K562 (cell line): ENCODE measurements around the gene ARHGEF4.

Source experiments
- BRF1 ChIP-seq: IDR thresholded peaks from 3 replicates; pipeline ENCODE4 v1.6.1; 2011; ENCODE audit warnings: borderline replicate concordance, mild to moderate bottlenecking; ENCODE audit not compliant: insufficient read length; ENCODE audit errors: extremely low read depth
- ZZZ3 ChIP-seq: fragments of 450-650 bp; IDR thresholded peaks from 2 replicates; pipeline ENCODE4 v1.6.1; 2016; ENCODE audit warnings: antibody characterized with exemption, mild to moderate bottlenecking, moderate library complexity

- no peak for TF ChIP-seq ZZZ3
- TF ChIP-seq BRF1 = no peak
Measured at GRCh38 chr2:131014141-131014540, 177.4 kb downstream of the ARHGEF4 start.
